HG02884 (cell line): ENCODE results near the gene SLC12A5.

Experiments
- ATAC-seq: cut with Tn5 transposase; IDR thresholded peaks from one replicate; pipeline ENCODE4 v1.9.1; 2021; ENCODE audit warnings: mild to moderate bottlenecking, moderate library complexity; ENCODE audit not compliant: unreplicated experiment

The SLC12A5 gene

GRCh38 chr20:46101957-46102356, 72.9 kb downstream of the SLC12A5 start:
- ATAC-seq: no peak

GRCh38 chr20:46102940-46103339, 73.9 kb downstream of the SLC12A5 start:
- no peak for ATAC-seq

GRCh38 chr20:46104262-46104661, 75.2 kb downstream of the SLC12A5 start:
- ATAC-seq: no peak

GRCh38 chr20:46107061-46107460, 78.0 kb downstream of the SLC12A5 start:
- ATAC-seq: no peak

GRCh38 chr20:46108435-46108841, 79.4 kb downstream of the SLC12A5 start:
- peak; percentile 84 for ATAC-seq

GRCh38 chr20:46108976-46109375, 80.0 kb downstream of the SLC12A5 start:
- ATAC-seq: no peak
